ENCODE measurements around the gene PCED1B. TPM values are rescaled to one million over a fixed set of nuclear protein-coding genes. Genes with fewer than 3 reads are reported as not detected.

Gene PCED1B
- 0.32 and 1.1 TPM in 2 replicates for total RNA-seq

GRCh38 chr12:47079468-47079980, at the start of gene PCED1B, which contains the start of gene AMIGO2:
Gene PCED1B (plus strand): TSS chr12:47079621. CDS start chr12:47235064, 155,443 bp downstream.
Gene AMIGO2 (minus strand): TSS chr12:47079959. CDS start chr12:47079002, 957 bp downstream.

Other genes with a start within 250 kb of the PCED1B start
- gene AMIGO2, start 338 bp downstream of the PCED1B start, total RNA-seq, result 5.8 TPM in 2 replicates